Bronchial epithelial cell (primary cell): ENCODE measurements around the gene ARL11. TPM values are rescaled to one million over a fixed set of nuclear protein-coding genes. Genes with fewer than 3 reads are reported as not detected.

ENCODE experiments used
- DNase-seq: peaks from one replicate; pipeline ENCODE4 v3.0.0-alpha.2; 2010; ENCODE audit warnings: low read depth
- FAIRE-seq: peaks from 2 replicates; lab custom pipeline; 2011; peaks lifted over from hg19 to GRCh38; lab: Jason Lieb, UNC
- H3K27me3 ChIP-seq: 2 replicates; pipeline ENCODE4 v1.5.1; 2011; ENCODE audit warnings: low read length; ENCODE audit not compliant: control insufficient read depth, insufficient read depth
- H3K36me3 ChIP-seq: 2 replicates; pipeline ENCODE4 v1.5.1; 2011; ENCODE audit warnings: low read length; ENCODE audit not compliant: control insufficient read depth, insufficient read depth
- H3K4me3 ChIP-seq: 2 replicates; pipeline ENCODE4 v1.5.1; 2011; ENCODE audit warnings: mild to moderate bottlenecking, low read depth, low read length, control low read depth
- total RNA-seq: library from RNA; depleted of rRNA; stranded (reverse); fragments of >200 nt; gene quantifications from 2 replicates; pipeline ENCODE4 v1.2.1, GENCODE V29; 2014
- TF ChIP-seq, protein P1 (sequence below): IDR thresholded peaks from 2 replicates; pipeline ENCODE4 v1.5.1; 2011; ENCODE audit warnings: mild to moderate bottlenecking, moderate library complexity, low read length, control low read depth, inconsistent platforms; ENCODE audit not compliant: insufficient read depth, severe bottlenecking

Gene ARL11
- total RNA-seq, 1 donor from 2014 or later = not detected

DNA sequence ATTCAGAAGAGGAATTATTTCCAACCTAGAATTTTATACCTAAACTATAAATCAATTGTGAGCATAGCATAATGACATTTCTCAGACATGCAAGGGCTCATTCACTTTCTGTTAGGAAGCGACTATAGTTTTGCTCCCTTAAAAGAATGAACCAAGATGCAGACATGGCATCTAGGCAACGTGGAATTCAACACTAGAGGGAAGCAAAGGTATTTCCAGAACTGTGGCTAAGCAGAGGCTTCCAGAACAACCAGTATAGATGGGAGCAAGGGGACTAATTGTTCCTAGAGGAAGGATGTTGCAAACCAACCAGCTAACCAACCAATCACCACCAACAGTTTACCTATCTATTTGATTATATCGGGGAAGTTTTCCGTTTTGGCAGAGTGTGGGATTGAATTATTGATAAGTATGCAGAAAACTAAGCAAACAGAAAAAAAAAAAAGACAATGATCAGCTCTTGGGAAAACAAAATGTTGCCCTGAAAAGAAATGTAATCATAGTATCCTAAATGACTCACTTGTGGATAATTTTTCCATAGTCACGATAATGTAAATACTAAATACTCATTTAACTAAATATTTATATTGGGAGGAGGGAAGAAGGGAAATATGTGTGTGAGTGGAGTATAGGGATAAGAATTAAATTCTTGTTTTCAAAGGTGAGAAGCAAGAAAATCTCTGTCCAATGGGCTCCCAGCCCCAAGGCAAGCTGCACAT is 21.1 kb downstream of the ARL11 start:
- no peak for FAIRE-seq
- no peaks in the 10 kb centered on the region for H3K36me3 ChIP-seq
- DNase-seq = peak; percentile 57
- TF ChIP-seq, protein P1, sequence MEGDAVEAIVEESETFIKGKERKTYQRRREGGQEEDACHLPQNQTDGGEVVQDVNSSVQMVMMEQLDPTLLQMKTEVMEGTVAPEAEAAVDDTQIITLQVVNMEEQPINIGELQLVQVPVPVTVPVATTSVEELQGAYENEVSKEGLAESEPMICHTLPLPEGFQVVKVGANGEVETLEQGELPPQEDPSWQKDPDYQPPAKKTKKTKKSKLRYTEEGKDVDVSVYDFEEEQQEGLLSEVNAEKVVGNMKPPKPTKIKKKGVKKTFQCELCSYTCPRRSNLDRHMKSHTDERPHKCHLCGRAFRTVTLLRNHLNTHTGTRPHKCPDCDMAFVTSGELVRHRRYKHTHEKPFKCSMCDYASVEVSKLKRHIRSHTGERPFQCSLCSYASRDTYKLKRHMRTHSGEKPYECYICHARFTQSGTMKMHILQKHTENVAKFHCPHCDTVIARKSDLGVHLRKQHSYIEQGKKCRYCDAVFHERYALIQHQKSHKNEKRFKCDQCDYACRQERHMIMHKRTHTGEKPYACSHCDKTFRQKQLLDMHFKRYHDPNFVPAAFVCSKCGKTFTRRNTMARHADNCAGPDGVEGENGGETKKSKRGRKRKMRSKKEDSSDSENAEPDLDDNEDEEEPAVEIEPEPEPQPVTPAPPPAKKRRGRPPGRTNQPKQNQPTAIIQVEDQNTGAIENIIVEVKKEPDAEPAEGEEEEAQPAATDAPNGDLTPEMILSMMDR = peak; percentile 29
- H3K27me3 ChIP-seq = no peaks in the 10 kb centered on the region
- no peak overlapping the region for H3K4me3 ChIP-seq

DNA sequence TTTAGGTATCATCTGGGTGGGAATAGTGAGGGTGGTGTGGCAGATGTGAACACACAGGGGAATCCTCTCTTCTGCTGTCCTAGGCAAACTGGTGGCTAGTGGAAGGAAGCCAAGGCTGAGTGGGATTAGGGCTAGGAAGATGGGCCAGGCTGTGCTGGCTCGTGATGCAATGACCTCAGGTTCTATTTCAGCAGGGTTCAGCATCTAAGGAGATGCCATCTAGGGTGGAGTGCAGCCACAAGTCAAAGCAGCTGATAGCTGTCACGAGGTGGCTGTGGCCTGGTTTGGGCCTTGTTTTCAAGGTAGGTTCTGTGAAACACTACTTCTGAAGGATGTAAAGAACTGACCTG is 21.6 kb downstream of the ARL11 start:
- Histone ChIP-seq H3K27me3 (no peaks in the 10 kb centered on the region), H3K36me3 (no peaks in the 10 kb centered on the region), H3K4me3 (no peak overlapping the region)
- FAIRE-seq = no peak
- DNase-seq = no peak
- TF ChIP-seq, protein P1 = no peak

DNA sequence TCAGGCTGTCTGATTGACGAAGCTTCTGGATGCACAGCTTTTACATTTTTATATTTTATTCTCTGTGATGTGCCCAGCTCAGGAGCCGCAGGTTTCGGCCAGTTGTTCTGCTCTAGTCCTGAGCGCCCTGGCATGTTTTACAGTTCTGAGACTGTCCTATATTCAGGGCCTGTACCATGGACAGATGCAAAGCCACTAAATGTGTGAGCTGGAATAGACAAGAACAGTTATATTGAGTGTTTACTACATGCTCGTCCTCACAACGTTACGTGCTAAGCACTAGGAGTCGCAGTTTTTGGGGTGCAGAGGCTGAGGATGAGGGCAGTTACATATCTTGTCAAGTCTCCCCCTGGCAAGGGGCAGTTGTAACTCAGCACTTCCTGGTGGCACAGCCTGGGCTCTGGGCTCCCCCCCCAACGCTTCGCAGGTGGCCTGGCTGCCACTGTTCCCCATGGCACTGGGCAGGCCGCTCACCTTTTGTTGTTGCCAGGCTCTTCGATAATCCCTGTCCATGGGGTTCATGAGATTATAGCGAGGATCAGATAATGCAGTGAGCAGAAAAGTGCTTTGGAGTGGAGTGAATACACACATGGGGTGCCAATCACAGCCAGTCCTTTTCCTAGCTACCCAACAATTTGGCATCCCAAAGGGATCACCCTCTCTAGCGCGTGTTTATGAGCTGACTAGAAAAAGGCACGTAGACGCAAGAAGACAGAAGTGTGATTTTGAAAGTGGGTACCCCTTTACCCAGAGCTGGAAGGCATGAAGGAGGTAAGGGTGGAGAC is 23.5 kb downstream of the ARL11 start:
- DNase-seq (no peak), FAIRE-seq (no peak)
- no peaks in the 10 kb centered on the region for H3K27me3 ChIP-seq
- TF ChIP-seq, protein P1 = no peak
- H3K36me3 ChIP-seq = no peaks in the 10 kb centered on the region
- no peak overlapping the region for H3K4me3 ChIP-seq

DNA sequence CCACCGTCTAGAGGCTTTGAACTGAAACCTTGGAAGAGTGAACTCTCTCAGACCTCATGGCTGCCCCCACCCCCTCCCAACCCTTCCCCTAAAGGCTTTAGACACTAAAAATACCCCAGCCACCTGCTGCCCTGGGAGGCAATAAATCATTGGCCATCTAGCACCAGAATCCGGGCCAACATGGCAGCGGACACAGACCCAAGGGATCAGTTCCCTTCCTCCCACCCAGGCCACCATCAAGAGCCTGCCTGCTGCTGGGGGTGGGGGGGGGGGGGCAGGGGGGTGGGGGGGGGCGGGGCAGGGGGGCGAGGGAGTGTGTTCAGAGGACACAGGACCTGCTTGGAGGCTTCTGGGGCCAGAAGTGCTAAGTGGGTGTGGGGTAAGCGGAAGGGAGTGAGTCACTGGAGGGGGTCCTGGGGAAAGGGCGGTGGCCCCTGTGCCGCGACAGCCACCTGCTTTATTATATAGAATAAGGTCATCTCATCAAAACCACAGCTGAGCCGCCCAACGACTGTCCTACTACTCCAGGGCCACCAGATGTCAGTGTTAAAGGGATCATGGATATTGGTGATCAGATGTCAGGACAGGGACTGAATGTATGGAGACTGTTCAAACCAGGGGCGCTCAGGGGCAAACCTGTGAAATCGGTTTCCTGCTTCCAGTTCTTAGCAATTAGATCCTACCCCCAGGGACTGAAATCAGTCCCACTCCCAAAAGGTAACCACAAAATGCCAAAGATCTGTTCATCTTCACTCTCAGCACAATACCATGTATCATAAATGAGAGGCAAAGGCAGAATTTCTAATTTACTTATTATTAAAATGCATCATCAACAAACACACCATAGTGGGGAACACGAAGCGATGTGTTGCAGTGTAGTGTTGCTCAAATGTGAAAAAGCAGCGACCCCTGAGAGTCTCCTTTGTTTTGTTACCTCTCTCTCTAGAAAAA is 24.3 kb downstream of the ARL11 start:
- no peaks in the 10 kb centered on the region for H3K36me3 ChIP-seq
- TF ChIP-seq, protein P1 = peak; percentile 62
- DNase-seq = no peak
- H3K27me3 ChIP-seq = no peaks in the 10 kb centered on the region
- no peak for FAIRE-seq
- no peak overlapping the region for H3K4me3 ChIP-seq

DNA sequence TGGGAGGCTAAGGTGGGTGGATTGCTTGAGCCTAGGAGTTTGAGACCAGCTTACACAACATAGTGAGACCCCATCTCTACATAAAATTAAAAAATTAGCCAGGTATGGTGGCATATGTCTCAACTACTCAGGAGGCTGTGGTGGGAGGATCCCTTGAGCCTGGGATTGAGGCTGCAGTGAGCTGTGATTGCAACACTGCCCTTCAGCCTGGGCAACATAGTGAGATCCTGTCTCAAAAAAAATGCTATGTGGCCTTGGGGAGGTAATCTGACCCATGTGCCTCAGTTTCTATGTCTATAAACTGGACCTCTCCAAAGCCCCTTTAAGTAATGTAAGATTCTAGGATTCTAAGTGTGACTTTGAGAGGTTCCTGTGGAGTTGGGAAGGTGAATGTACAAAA is 25.2 kb downstream of the ARL11 start:
- no peak for FAIRE-seq
- no peak overlapping the region for H3K4me3 ChIP-seq
- no peaks in the 10 kb centered on the region for H3K36me3 ChIP-seq
- no peak for DNase-seq
- TF ChIP-seq, protein P1 = no peak
- no peaks in the 10 kb centered on the region for H3K27me3 ChIP-seq
